Thoracic aorta (tissue), 2 donors: ENCODE measurements around the gene CFB. TPM values are rescaled to one million over a fixed set of nuclear protein-coding genes. Genes with fewer than 3 reads are reported as not detected.

Experiments used
- ATAC-seq: fragments of 150-250 bp; one replicate; pipeline ENCODE4 v1.8.0; 2017; ENCODE audit warnings: low read depth; ENCODE audit not compliant: insufficient number of reproducible peaks, low FRiP score
- DNase-seq: peaks from one replicate; pipeline ENCODE4 v3.0.0-alpha.2; 2020; ENCODE audit warnings: low spot score
- H3K27ac ChIP-seq, 2 donors: fragments of 200-600 bp; sonication (generic); 1 replicate in 1 of 2; 2 replicates in 1 of 2; pipeline ENCODE4 v1.5.1; 2016; ENCODE audit warnings: mild to moderate bottlenecking in 2 of 2, moderate library complexity in 2 of 2
- H3K27me3 ChIP-seq: fragments of 200-600 bp; sonication (generic); replicated peaks from 2 replicates; pipeline ENCODE4 v1.6.0; 2016; ENCODE audit warnings: mild to moderate bottlenecking; ENCODE audit not compliant: insufficient read depth
- H3K36me3 ChIP-seq: fragments of 200-600 bp; sonication (generic); one replicate; pipeline ENCODE4 v1.5.1; 2016
- H3K4me1 ChIP-seq, 2 donors: fragments of 200-600 bp; sonication (generic); 1 replicate in 1 of 2; 2 replicates in 1 of 2; pipeline versions ENCODE4 v1.5.1 to v1.6.0; 2016; ENCODE audit warnings: low read depth in 2 of 2, mild to moderate bottlenecking in 1 of 2; ENCODE audit not compliant: control insufficient read depth in 1 of 2
- H3K4me3 ChIP-seq: fragments of 200-600 bp; sonication (generic); 2 replicates; pipeline ENCODE4 v1.5.1; 2016; ENCODE audit warnings: mild to moderate bottlenecking
- H3K9me3 ChIP-seq: fragments of 200-600 bp; sonication (generic); 2 replicates; pipeline ENCODE4 v1.5.1; 2016
- total RNA-seq, 2 donors: library from RNA; depleted of rRNA; stranded (reverse); fragments of >200 nt; gene quantifications; one replicate each; pipeline versions ENCODE4 v1.1.0 to v1.2.3, GENCODE V29; 2016
- TF ChIP-seq, protein P1 (sequence below): fragments of 200-600 bp; sonication (generic); IDR thresholded peaks from one replicate; pipeline ENCODE4 v1.5.1; 2019; ENCODE audit warnings: antibody characterized with exemption

The CFB gene
- total RNA-seq, 2 donors from 2014 or later = 55.2 to 142 TPM

DNA sequence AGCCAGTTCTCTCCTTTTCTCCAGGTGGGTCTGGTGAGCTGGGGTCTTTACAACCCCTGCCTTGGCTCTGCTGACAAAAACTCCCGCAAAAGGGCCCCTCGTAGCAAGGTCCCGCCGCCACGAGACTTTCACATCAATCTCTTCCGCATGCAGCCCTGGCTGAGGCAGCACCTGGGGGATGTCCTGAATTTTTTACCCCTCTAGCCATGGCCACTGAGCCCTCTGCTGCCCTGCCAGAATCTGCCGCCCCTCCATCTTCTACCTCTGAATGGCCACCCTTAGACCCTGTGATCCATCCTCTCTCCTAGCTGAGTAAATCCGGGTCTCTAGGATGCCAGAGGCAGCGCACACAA, 765 bp upstream of the CFB start:
- H3K36me3 ChIP-seq = no peaks in the 10 kb centered on the region
- DNase-seq (no peak), ATAC-seq (no peak)
- H3K4me1 ChIP-seq = peaks cover 12 to 29% of the 10 kb centered on the region in 2 donors
- H3K27me3 ChIP-seq = no peaks in the 10 kb centered on the region
- H3K9me3 ChIP-seq = no peaks in the 10 kb centered on the region
- TF ChIP-seq, protein P1, sequence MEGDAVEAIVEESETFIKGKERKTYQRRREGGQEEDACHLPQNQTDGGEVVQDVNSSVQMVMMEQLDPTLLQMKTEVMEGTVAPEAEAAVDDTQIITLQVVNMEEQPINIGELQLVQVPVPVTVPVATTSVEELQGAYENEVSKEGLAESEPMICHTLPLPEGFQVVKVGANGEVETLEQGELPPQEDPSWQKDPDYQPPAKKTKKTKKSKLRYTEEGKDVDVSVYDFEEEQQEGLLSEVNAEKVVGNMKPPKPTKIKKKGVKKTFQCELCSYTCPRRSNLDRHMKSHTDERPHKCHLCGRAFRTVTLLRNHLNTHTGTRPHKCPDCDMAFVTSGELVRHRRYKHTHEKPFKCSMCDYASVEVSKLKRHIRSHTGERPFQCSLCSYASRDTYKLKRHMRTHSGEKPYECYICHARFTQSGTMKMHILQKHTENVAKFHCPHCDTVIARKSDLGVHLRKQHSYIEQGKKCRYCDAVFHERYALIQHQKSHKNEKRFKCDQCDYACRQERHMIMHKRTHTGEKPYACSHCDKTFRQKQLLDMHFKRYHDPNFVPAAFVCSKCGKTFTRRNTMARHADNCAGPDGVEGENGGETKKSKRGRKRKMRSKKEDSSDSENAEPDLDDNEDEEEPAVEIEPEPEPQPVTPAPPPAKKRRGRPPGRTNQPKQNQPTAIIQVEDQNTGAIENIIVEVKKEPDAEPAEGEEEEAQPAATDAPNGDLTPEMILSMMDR = no peak
- H3K4me3 ChIP-seq = peak overlapping the region; percentile 59
- H3K27ac ChIP-seq = peak overlapping the region; percentile 94 to 95

DNA sequence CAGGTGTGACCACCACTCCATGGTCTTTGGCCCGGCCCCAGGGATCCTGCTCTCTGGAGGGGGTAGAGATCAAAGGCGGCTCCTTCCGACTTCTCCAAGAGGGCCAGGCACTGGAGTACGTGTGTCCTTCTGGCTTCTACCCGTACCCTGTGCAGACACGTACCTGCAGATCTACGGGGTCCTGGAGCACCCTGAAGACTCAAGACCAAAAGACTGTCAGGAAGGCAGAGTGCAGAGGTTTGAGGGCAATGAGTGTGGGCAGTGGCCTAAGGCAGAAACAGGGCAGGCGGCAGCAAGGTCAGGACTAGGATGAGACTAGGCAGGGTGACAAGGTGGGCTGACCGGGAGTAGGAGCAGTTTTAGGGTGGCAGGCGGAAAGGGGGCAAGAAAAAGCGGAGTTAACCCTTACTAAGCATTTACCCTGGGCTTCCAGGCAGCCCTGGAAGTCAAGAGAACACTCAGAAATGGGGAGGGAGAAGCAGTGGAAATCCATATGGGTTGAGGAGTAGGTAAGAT, 533 bp downstream of the CFB start:
- Histone ChIP-seq H3K9me3 (no peaks in the 10 kb centered on the region), H3K27me3 (no peaks in the 10 kb centered on the region), H3K36me3 (peaks cover 3% of the 10 kb centered on the region), H3K4me1 (peaks cover 12 to 29% of the 10 kb centered on the region in 2 donors), H3K27ac (peak overlapping the region; percentile 94 to 95), H3K4me3 (peak overlapping the region; percentile 59)
- TF ChIP-seq, protein P1 = no peak
- ATAC-seq (no peak), DNase-seq (no peak)

DNA sequence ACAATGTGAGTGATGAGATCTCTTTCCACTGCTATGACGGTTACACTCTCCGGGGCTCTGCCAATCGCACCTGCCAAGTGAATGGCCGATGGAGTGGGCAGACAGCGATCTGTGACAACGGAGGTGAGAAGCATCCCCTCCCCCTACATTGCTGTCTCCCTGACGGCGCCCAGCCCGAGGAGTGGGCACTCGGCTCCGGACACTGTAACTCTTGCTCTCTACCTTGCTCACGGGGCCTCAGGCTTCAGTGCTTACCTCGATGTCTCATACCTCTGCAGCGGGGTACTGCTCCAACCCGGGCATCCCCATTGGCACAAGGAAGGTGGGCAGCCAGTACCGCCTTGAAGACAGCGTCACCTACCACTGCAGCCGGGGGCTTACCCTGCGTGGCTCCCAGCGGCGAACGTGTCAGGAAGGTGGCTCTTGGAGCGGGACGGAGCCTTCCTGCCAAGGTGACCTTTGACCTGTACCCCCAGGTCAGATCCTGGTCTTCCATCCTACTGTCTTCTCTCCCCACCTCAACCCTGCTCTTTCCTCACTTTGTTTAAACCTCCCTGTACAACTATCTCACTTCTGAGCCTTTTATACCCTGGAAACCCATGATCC, 1.3 kb downstream of the CFB start:
- Histone ChIP-seq H3K4me3 (no peak overlapping the region), H3K36me3 (peaks cover 8% of the 10 kb centered on the region)
- DNase-seq = no peak

DNA sequence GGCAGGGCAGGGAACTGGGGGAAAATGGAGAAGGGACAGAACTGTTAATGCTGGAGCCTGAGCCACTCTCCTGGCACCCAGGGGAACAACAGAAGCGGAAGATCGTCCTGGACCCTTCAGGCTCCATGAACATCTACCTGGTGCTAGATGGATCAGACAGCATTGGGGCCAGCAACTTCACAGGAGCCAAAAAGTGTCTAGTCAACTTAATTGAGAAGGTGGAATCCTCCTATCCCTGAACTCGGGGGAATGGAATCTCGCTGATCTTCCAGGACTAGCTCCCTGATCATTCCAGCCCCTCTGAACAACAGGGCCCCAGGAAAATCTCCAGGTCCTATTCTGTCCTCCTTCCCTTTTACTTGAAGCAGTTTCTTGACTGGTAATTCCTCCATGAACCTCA, 2.0 kb downstream of the CFB start:
- H3K9me3 ChIP-seq = no peaks in the 10 kb centered on the region
- no peaks in the 10 kb centered on the region for H3K27me3 ChIP-seq
- TF ChIP-seq, protein P1 = no peak
- H3K4me3 ChIP-seq = no peak overlapping the region
- ATAC-seq (no peak), DNase-seq (no peak)
- H3K27ac ChIP-seq = no peak overlapping the region
- peaks cover 12 to 31% of the 10 kb centered on the region in 2 donors for H3K4me1 ChIP-seq
- H3K36me3 ChIP-seq = peaks cover 8% of the 10 kb centered on the region

More for the DNA sequence above, 1.3 kb downstream of the CFB start:
- H3K27me3 ChIP-seq = no peaks in the 10 kb centered on the region
- TF ChIP-seq, protein P1 = no peak
- H3K27ac ChIP-seq = no peak overlapping the region
- no peak for ATAC-seq
- H3K4me1 ChIP-seq = peaks cover 12 to 29% of the 10 kb centered on the region in 2 donors
- no peaks in the 10 kb centered on the region for H3K9me3 ChIP-seq

DNA sequence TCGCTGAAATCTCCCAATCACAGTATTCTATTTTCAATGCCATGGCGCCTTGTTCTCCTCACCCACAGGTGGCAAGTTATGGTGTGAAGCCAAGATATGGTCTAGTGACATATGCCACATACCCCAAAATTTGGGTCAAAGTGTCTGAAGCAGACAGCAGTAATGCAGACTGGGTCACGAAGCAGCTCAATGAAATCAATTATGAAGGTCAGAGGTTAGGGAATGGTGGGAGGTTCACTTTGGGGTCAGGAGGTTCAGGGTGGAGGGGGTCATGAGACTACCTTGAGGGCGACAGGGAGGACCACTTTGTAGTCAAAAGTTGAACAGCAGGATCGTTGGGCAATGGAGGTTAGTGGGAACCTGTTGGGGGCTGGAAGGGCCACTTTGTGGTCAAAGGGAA, 2.4 kb downstream of the CFB start:
- Histone ChIP-seq H3K27me3 (no peaks in the 10 kb centered on the region), H3K4me3 (no peak overlapping the region), H3K36me3 (peaks cover 12% of the 10 kb centered on the region), H3K4me1 (peaks cover 12 to 31% of the 10 kb centered on the region in 2 donors), H3K9me3 (no peaks in the 10 kb centered on the region), H3K27ac (no peak overlapping the region)
- TF ChIP-seq, protein P1 = no peak
- no peak for ATAC-seq
- no peak for DNase-seq
